HEK293 (cell line): Measurements from ENCODE around the gene INA.

Source experiments
- KLF16 ChIP-seq: fragments of 450-650 bp; formaldehyde crosslinking; IDR thresholded peaks from 2 replicates; pipeline ENCODE4 v1.5.1; 2017; ENCODE audit warnings: missing biosample characterization, missing genetic modification characterization
- MZF1 ChIP-seq: fragments of 450-650 bp; formaldehyde crosslinking; IDR thresholded peaks from 2 replicates; pipeline ENCODE4 v1.5.1; 2017; ENCODE audit warnings: missing biosample characterization, missing genetic modification characterization, borderline replicate concordance
- SP3 ChIP-seq: fragments of 450-650 bp; formaldehyde crosslinking; IDR thresholded peaks from 2 replicates; pipeline ENCODE4 v1.5.1; 2016; ENCODE audit warnings: missing biosample characterization, missing genetic modification characterization
- TCF7L2 ChIP-seq: IDR thresholded peaks from 2 replicates; pipeline ENCODE4 v1.6.1; 2011; ENCODE audit warnings: low read depth, mild to moderate bottlenecking, inconsistent platforms, low read length, moderate library complexity, borderline replicate concordance
- TRIM28 ChIP-seq: IDR thresholded peaks from 2 replicates; pipeline ENCODE4 v1.6.1; 2011; ENCODE audit warnings: low read length, control low read depth, borderline replicate concordance
- ZNF114 ChIP-seq: fragments of 450-650 bp; formaldehyde crosslinking; IDR thresholded peaks from 2 replicates; pipeline ENCODE4 v1.5.0; 2017; ENCODE audit warnings: missing biosample characterization, missing genetic modification characterization
- ZNF146 ChIP-seq: fragments of 450-650 bp; formaldehyde crosslinking; IDR thresholded peaks from 2 replicates; pipeline ENCODE4 v1.5.1; 2016; ENCODE audit warnings: missing biosample characterization, missing genetic modification characterization
- ZNF202 ChIP-seq: fragments of 450-650 bp; formaldehyde crosslinking; IDR thresholded peaks from 2 replicates; pipeline ENCODE4 v1.5.1; 2016; ENCODE audit warnings: missing biosample characterization, missing genetic modification characterization, borderline replicate concordance
- ZNF221 ChIP-seq: fragments of 450-650 bp; formaldehyde crosslinking; IDR thresholded peaks from 2 replicates; pipeline ENCODE4 v1.5.1; 2017; ENCODE audit warnings: missing biosample characterization, missing genetic modification characterization, borderline replicate concordance
- ZNF324 ChIP-seq: fragments of 450-650 bp; formaldehyde crosslinking; IDR thresholded peaks from 2 replicates; pipeline ENCODE4 v1.5.1; 2016; ENCODE audit warnings: missing biosample characterization, missing genetic modification characterization
- ZNF48 ChIP-seq: fragments of 450-650 bp; formaldehyde crosslinking; IDR thresholded peaks from 2 replicates; pipeline ENCODE4 v1.5.1; 2016; ENCODE audit warnings: missing biosample characterization, missing genetic modification characterization
- ZNF510 ChIP-seq: fragments of 450-650 bp; formaldehyde crosslinking; IDR thresholded peaks from 2 replicates; pipeline ENCODE4 v1.5.1; 2018; ENCODE audit warnings: mild to moderate bottlenecking, missing genetic modification characterization, missing biosample characterization; ENCODE audit not compliant: insufficient replicate concordance
- ZNF521 ChIP-seq: fragments of 450-650 bp; formaldehyde crosslinking; IDR thresholded peaks from 2 replicates; pipeline ENCODE4 v1.5.1; 2017; ENCODE audit warnings: missing biosample characterization, mild to moderate bottlenecking, missing genetic modification characterization
- ZNF529 ChIP-seq: fragments of 450-650 bp; formaldehyde crosslinking; IDR thresholded peaks from 2 replicates; pipeline ENCODE4 v1.5.1; 2017; ENCODE audit warnings: missing genetic modification characterization, missing biosample characterization; ENCODE audit not compliant: insufficient replicate concordance
- ZNF561 ChIP-seq: fragments of 450-650 bp; IDR thresholded peaks from 2 replicates; pipeline ENCODE4 v1.5.1; 2018; ENCODE audit warnings: missing biosample characterization, missing genetic modification characterization, borderline replicate concordance
- ZNF585B ChIP-seq: fragments of 450-650 bp; formaldehyde crosslinking; IDR thresholded peaks from 2 replicates; pipeline ENCODE4 v1.5.1; 2016; ENCODE audit warnings: missing biosample characterization, missing genetic modification characterization
- ZNF623 ChIP-seq: fragments of 450-650 bp; formaldehyde crosslinking; IDR thresholded peaks from 2 replicates; pipeline ENCODE4 v1.5.1; 2016; ENCODE audit warnings: missing biosample characterization, missing genetic modification characterization
- ZNF624 ChIP-seq: fragments of 450-650 bp; formaldehyde crosslinking; IDR thresholded peaks from 2 replicates; pipeline ENCODE4 v1.5.1; 2017; ENCODE audit warnings: missing biosample characterization, missing genetic modification characterization
- ZNF777 ChIP-seq: fragments of 450-650 bp; formaldehyde crosslinking; IDR thresholded peaks from 2 replicates; pipeline ENCODE4 v1.5.1; 2017; ENCODE audit warnings: missing biosample characterization, missing genetic modification characterization, borderline replicate concordance
- TF ChIP-seq, protein P1 (sequence below): fragments of 450-650 bp; formaldehyde crosslinking; IDR thresholded peaks from 2 replicates; pipeline ENCODE4 v1.5.1; 2016; ENCODE audit warnings: missing biosample characterization, missing genetic modification characterization
- TF ChIP-seq, protein P2 (sequence below): fragments of 450-650 bp; formaldehyde crosslinking; IDR thresholded peaks from 2 replicates; pipeline ENCODE4 v1.5.1; 2016; ENCODE audit warnings: missing biosample characterization, missing genetic modification characterization
- TF ChIP-seq, protein P3 (sequence below): fragments of 450-650 bp; formaldehyde crosslinking; IDR thresholded peaks from 2 replicates; pipeline ENCODE4 v1.5.1; 2017; ENCODE audit warnings: missing biosample characterization, missing genetic modification characterization
- TF ChIP-seq, protein P4 (sequence below): fragments of 450-650 bp; formaldehyde crosslinking; IDR thresholded peaks from 2 replicates; pipeline ENCODE4 v1.5.1; 2017; ENCODE audit warnings: missing biosample characterization, missing genetic modification characterization
- TF ChIP-seq, protein P5 (sequence below): fragments of 450-650 bp; formaldehyde crosslinking; IDR thresholded peaks from 2 replicates; pipeline ENCODE4 v1.5.1; 2017; ENCODE audit warnings: missing biosample characterization, mild to moderate bottlenecking, missing genetic modification characterization, moderate library complexity
- TF ChIP-seq, protein P6 (sequence below): fragments of 450-650 bp; formaldehyde crosslinking; IDR thresholded peaks from 2 replicates; pipeline ENCODE4 v1.5.1; 2016; ENCODE audit warnings: missing biosample characterization, missing genetic modification characterization
- TF ChIP-seq, protein P7 (sequence below): fragments of 450-650 bp; formaldehyde crosslinking; IDR thresholded peaks from 2 replicates; pipeline ENCODE4 v1.5.1; 2016; ENCODE audit warnings: missing biosample characterization, missing genetic modification characterization

Gene INA

DNA sequence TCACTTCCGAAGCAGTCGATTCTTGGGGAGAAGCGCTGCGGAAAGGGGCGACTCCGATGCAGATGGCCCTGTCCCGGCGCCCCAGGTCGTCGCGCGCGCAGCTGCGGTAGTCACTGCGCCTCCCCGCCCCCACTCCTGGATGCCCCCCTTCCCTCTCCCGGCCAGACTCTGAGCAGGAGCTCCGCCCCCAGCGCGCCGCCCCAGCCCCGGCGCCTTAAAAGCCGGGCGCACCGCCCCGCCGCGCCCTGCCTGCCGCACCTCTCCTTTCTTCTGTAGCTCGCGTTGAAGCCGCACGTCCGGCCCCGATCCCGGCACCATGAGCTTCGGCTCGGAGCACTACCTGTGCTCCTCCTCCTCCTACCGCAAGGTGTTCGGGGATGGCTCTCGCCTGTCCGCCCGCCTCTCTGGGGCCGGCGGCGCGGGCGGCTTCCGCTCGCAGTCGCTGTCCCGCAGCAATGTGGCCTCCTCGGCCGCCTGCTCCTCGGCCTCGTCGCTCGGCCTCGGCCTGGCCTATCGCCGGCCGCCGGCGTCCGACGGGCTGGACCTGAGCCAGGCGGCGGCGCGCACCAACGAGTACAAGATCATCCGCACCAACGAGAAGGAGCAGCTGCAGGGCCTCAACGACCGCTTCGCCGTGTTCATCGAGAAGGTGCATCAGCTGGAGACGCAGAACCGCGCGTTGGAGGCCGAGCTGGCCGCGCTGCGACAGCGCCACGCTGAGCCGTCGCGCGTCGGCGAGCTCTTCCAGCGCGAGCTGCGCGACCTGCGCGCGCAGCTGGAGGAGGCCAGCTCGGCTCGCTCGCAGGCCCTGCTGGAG lies at the start of gene INA (continued):
- TF ChIP-seq, protein P1, sequence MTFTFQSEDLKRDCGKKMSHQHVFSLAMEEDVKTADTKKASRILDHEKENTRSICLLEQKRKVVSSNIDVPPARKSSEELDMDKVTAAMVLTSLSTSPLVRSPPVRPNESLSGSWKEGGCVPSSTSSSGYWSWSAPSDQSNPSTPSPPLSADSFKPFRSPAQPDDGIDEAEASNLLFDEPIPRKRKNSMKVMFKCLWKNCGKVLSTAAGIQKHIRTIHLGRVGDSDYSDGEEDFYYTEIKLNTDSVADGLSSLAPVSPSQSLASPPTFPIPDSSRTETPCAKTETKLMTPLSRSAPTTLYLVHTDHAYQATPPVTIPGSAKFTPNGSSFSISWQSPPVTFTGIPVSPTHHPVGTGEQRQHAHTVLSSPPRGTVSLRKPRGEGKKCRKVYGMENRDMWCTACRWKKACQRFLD: no peak
- TF ChIP-seq ZNF561 (tag by site-specific recombination) (no peak; the same call in 1 of the 2 replicates), ZNF510 (no peak), ZNF324 (no peak), ZNF529 (tag by site-specific recombination) (no peak), SP3 (tag by site-specific recombination) (peak; percentile 39; the same call in 1 of the 2 replicates), KLF16 (tag by site-specific recombination) (no peak), TRIM28 (peak; percentile 73; the same call in 1 of the 2 replicates), MZF1 (tag by site-specific recombination) (no peak), ZNF521 (tag by site-specific recombination) (no peak), ZNF777 (tag by site-specific recombination) (no peak), ZNF202 (tag by site-specific recombination) (no peak), ZNF221 (no peak), TCF7L2 (no peak), ZNF624 (tag by site-specific recombination) (no peak), ZNF114 (tag by site-specific recombination) (no peak), ZNF146 (tag by site-specific recombination) (no peak), ZNF48 (no peak), ZNF585B (tag by site-specific recombination) (no peak), ZNF623 (tag by site-specific recombination) (no peak)
- TF ChIP-seq, protein P2, sequence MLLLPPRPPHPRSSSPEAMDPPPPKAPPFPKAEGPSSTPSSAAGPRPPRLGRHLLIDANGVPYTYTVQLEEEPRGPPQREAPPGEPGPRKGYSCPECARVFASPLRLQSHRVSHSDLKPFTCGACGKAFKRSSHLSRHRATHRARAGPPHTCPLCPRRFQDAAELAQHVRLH (tag by site-specific recombination): no peak
- TF ChIP-seq, protein P3, sequence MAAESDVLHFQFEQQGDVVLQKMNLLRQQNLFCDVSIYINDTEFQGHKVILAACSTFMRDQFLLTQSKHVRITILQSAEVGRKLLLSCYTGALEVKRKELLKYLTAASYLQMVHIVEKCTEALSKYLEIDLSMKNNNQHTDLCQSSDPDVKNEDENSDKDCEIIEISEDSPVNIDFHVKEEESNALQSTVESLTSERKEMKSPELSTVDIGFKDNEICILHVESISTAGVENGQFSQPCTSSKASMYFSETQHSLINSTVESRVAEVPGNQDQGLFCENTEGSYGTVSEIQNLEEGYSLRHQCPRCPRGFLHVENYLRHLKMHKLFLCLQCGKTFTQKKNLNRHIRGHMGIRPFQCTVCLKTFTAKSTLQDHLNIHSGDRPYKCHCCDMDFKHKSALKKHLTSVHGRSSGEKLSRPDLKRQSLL: no peak
- TF ChIP-seq, protein P4, sequence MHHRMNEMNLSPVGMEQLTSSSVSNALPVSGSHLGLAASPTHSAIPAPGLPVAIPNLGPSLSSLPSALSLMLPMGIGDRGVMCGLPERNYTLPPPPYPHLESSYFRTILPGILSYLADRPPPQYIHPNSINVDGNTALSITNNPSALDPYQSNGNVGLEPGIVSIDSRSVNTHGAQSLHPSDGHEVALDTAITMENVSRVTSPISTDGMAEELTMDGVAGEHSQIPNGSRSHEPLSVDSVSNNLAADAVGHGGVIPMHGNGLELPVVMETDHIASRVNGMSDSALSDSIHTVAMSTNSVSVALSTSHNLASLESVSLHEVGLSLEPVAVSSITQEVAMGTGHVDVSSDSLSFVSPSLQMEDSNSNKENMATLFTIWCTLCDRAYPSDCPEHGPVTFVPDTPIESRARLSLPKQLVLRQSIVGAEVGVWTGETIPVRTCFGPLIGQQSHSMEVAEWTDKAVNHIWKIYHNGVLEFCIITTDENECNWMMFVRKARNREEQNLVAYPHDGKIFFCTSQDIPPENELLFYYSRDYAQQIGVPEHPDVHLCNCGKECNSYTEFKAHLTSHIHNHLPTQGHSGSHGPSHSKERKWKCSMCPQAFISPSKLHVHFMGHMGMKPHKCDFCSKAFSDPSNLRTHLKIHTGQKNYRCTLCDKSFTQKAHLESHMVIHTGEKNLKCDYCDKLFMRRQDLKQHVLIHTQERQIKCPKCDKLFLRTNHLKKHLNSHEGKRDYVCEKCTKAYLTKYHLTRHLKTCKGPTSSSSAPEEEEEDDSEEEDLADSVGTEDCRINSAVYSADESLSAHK (tag by site-specific recombination): no peak
- TF ChIP-seq, protein P5, sequence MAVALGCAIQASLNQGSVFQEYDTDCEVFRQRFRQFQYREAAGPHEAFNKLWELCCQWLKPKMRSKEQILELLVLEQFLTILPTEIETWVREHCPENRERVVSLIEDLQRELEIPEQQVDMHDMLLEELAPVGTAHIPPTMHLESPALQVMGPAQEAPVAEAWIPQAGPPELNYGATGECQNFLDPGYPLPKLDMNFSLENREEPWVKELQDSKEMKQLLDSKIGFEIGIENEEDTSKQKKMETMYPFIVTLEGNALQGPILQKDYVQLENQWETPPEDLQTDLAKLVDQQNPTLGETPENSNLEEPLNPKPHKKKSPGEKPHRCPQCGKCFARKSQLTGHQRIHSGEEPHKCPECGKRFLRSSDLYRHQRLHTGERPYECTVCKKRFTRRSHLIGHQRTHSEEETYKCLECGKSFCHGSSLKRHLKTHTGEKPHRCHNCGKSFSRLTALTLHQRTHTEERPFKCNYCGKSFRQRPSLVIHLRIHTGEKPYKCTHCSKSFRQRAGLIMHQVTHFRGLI (tag by site-specific recombination): peak; percentile 50
- TF ChIP-seq, protein P6, sequence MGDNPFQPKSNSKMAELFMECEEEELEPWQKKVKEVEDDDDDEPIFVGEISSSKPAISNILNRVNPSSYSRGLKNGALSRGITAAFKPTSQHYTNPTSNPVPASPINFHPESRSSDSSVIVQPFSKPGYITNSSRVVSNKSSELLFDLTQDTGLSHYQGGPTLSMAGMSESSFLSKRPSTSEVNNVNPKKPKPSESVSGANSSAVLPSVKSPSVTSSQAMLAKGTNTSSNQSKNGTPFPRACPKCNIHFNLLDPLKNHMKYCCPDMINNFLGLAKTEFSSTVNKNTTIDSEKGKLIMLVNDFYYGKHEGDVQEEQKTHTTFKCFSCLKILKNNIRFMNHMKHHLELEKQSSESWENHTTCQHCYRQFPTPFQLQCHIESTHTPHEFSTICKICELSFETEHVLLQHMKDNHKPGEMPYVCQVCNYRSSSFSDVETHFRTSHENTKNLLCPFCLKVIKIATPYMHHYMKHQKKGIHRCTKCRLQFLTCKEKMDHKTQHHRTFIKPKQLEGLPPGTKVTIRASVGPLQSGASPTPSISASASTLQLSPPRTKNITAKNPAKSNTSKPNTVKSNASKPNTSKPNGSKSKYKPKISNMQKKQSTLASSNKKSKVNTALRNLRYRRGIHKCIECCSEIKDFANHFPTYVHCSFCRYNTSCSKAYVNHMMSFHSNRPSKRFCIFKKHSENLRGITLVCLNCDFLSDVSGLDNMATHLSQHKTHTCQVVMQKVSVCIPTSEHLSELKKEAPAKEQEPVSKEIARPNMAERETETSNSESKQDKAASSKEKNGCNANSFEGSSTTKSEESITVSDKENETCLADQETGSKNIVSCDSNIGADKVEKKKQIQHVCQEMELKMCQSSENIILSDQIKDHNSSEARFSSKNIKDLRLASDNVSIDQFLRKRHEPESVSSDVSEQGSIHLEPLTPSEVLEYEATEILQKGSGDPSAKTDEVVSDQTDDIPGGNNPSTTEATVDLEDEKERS (tag by site-specific recombination): no peak
- TF ChIP-seq, protein P7, sequence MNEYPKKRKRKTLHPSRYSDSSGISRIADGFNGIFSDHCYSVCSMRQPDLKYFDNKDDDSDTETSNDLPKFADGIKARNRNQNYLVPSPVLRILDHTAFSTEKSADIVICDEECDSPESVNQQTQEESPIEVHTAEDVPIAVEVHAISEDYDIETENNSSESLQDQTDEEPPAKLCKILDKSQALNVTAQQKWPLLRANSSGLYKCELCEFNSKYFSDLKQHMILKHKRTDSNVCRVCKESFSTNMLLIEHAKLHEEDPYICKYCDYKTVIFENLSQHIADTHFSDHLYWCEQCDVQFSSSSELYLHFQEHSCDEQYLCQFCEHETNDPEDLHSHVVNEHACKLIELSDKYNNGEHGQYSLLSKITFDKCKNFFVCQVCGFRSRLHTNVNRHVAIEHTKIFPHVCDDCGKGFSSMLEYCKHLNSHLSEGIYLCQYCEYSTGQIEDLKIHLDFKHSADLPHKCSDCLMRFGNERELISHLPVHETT: no peak
